Neural cell (in vitro differentiated cells): ENCODE data around the gene CEP128.

Experiments
- EZH2 ChIP-seq: fragments of 200-600, 300-800 bp; shearing (Covaris generic), sonication (generic); IDR thresholded peaks from 2 replicates; pipeline ENCODE4 v1.6.1; 2014; ENCODE audit warnings: antibody characterized with exemption, low read length, borderline replicate concordance, mild to moderate bottlenecking; ENCODE audit not compliant: insufficient read depth, poor library complexity, severe bottlenecking
- TAF1 ChIP-seq: IDR thresholded peaks from 2 replicates; pipeline ENCODE4 v1.6.1; 2012; ENCODE audit warnings: low read depth
- TF ChIP-seq, protein P1 (sequence below): fragments of 450-650 bp; IDR thresholded peaks from 2 replicates; pipeline ENCODE4 v1.5.1; 2014; ENCODE audit warnings: antibody characterized with exemption, mild to moderate bottlenecking, moderate library complexity; ENCODE audit not compliant: poor library complexity, severe bottlenecking

GRCh38 chr14:80605536-80605935 is 336.0 kb downstream of the CEP128 start:
- no peak for TF ChIP-seq EZH2
- TF ChIP-seq TAF1 = no peak
- TF ChIP-seq, protein P1, sequence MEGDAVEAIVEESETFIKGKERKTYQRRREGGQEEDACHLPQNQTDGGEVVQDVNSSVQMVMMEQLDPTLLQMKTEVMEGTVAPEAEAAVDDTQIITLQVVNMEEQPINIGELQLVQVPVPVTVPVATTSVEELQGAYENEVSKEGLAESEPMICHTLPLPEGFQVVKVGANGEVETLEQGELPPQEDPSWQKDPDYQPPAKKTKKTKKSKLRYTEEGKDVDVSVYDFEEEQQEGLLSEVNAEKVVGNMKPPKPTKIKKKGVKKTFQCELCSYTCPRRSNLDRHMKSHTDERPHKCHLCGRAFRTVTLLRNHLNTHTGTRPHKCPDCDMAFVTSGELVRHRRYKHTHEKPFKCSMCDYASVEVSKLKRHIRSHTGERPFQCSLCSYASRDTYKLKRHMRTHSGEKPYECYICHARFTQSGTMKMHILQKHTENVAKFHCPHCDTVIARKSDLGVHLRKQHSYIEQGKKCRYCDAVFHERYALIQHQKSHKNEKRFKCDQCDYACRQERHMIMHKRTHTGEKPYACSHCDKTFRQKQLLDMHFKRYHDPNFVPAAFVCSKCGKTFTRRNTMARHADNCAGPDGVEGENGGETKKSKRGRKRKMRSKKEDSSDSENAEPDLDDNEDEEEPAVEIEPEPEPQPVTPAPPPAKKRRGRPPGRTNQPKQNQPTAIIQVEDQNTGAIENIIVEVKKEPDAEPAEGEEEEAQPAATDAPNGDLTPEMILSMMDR = no peak
